ENCODE data around the gene ABI3BP.

DNA sequence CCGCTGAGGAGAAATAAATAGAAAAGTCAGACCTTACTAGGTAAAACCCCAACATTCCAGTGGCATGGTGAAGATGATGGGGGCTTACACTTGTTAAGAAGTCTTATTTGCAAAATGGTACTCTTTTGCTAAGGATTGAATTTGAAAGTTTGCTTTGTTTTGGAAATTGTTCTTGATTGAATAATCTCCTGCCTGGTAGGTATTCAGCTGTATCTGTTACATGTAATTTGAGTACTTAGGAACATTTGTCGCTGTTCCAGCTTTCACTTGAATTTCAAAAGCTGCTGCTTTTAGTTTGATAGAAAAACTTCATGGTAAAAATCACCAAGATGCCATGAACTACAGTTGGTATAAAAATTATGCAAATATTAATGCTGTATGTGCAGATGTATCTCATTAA, 239.4 kb downstream of the ABI3BP start:
- TF ChIP-seq POLR2A (IDR thresholded peaks at IDR 0.05; ENCODE audit: low read length) (no peak), GATA1 (IDR thresholded peaks at IDR 0.05; ENCODE audit: low read depth, low read length) (no peak)
